Endodermal cell (in vitro differentiated cells): ENCODE measurements around the gene OLFML3. TPM values are rescaled to one million over a fixed set of nuclear protein-coding genes. Genes with fewer than 3 reads are reported as not detected.

Experiments used
- DNase-seq: peaks from one replicate; pipeline ENCODE4 v3.0.0-alpha.2; 2017
- H3K27ac ChIP-seq: 2 replicates; pipeline ENCODE4 v1.5.1; 2013; ENCODE audit warnings: mild to moderate bottlenecking, low read depth, low read length, moderate library complexity
- H3K27me3 ChIP-seq: 2 replicates; pipeline ENCODE4 v1.6.1; 2013; ENCODE audit warnings: mild to moderate bottlenecking, low read length, moderate library complexity; ENCODE audit not compliant: insufficient read depth, control insufficient read depth, poor library complexity, severe bottlenecking
- H3K36me3 ChIP-seq: 2 replicates; pipeline ENCODE4 v1.7.0; 2013; ENCODE audit warnings: mild to moderate bottlenecking, low read length, moderate library complexity; ENCODE audit not compliant: control insufficient read depth, insufficient read depth
- H3K4me1 ChIP-seq: one replicate; pipeline ENCODE4 v1.7.0; 2013; ENCODE audit warnings: low read length; ENCODE audit not compliant: control insufficient read depth, insufficient read depth
- H3K4me3 ChIP-seq: 2 replicates; pipeline ENCODE4 v1.5.1; 2013; ENCODE audit warnings: mild to moderate bottlenecking, low read length, moderate library complexity
- H3K9ac ChIP-seq: 2 replicates; pipeline ENCODE4 v1.6.1; 2013; ENCODE audit warnings: mild to moderate bottlenecking, low read length, moderate library complexity; ENCODE audit not compliant: poor library complexity, severe bottlenecking; ENCODE audit errors: extremely low read depth
- H3K9me3 ChIP-seq: 2 replicates; pipeline ENCODE4 v1.6.1; 2013; ENCODE audit warnings: mild to moderate bottlenecking, low read length, moderate library complexity; ENCODE audit not compliant: control insufficient read depth
- H3K27ac Mint-ChIP-seq: 2 replicates; pipeline ENCODE4 v1.8.0; 2020; ENCODE audit warnings: mixed read lengths
- H3K27me3 Mint-ChIP-seq: 2 replicates; pipeline ENCODE4 v1.8.0; 2021; ENCODE audit warnings: mild to moderate bottlenecking, mixed read lengths; ENCODE audit not compliant: insufficient read depth
- H3K36me3 Mint-ChIP-seq: 2 replicates; pipeline ENCODE4 v1.8.0; 2020; ENCODE audit warnings: low read depth, mixed read lengths
- H3K4me1 Mint-ChIP-seq: 2 replicates; pipeline ENCODE4 v1.8.0; 2020; ENCODE audit warnings: mixed read lengths
- H3K4me3 Mint-ChIP-seq: 2 replicates; pipeline ENCODE4 v1.8.0; 2020; ENCODE audit warnings: mild to moderate bottlenecking, moderate library complexity, mixed read lengths
- H3K9me3 Mint-ChIP-seq: 2 replicates; pipeline ENCODE4 v1.8.0; 2020; ENCODE audit warnings: mild to moderate bottlenecking, mixed read lengths
- CTCF ChIP-seq: fragments of 200-600 bp; sonication (generic); conservative IDR thresholded peaks from 2 replicates; pipeline ENCODE4 v1.5.0; 2021; ENCODE audit warnings: antibody characterized with exemption, mild to moderate bottlenecking
- whole genome bisulfite sequencing, 2 experiments: methylation state at CpG; one replicate each; pipeline versions ENCODE4 v1.1.5 to v1.1.7; 2013; ENCODE audit warnings: missing lambda C conversion rate in 2 of 2, mixed read lengths in 1 of 2; ENCODE audit not compliant: insufficient coverage in 1 of 2, insufficient read length in 1 of 2; 5-methylcytosine and 5-hydroxymethylcytosine counted together
- total RNA-seq, 2 donors: library from RNA; stranded (reverse); fragmentation: NEBNext Ultra II Directional in 1 of 2; extraction: Animal tissue kit (Norgen Biotek cat#: 25700) in 1 of 2; gene quantifications; 2 replicates in 1 of 2; 3 replicates in 1 of 2; pipeline ENCODE4 v1.2.1, GENCODE V29; 2021

OLFML3 gene
- total RNA-seq, 2 donors from 2014 or later = 4.3 to 14.8 TPM

- 84 to 95% methylated on average over 2 of the region's 2 CpGs for WGBS, 2 experiments
- Mint-ChIP-seq H3K4me3 (no peak overlapping the region), H3K9me3 (peaks cover 42% of the 10 kb centered on the region), H3K27me3 (peaks cover 63% of the 10 kb centered on the region), H3K36me3 (peaks cover 8% of the 10 kb centered on the region), H3K27ac (no peak overlapping the region), H3K4me1 (no peaks in the 10 kb centered on the region)
- H3K27ac ChIP-seq = no peak overlapping the region
- no peak for TF ChIP-seq CTCF
- no peaks in the 10 kb centered on the region for H3K4me1 ChIP-seq
- H3K36me3 ChIP-seq = no peaks in the 10 kb centered on the region
- H3K9ac ChIP-seq = no peak overlapping the region
- H3K9me3 ChIP-seq = peaks cover 35% of the 10 kb centered on the region
- DNase-seq = no peak
- no peak overlapping the region for H3K4me3 ChIP-seq
- peaks cover 43% of the 10 kb centered on the region for H3K27me3 ChIP-seq
Observed at GRCh38 chr1:113990530-113990929, 11.3 kb downstream of the OLFML3 start.

- peaks cover 36% of the 10 kb centered on the region for H3K9me3 ChIP-seq
Observed at GRCh38 chr1:113990961-113991360, 11.7 kb downstream of the OLFML3 start.

GRCh38 chr1:113991467-113991997 is 12.3 kb downstream of the OLFML3 start:
- Mint-ChIP-seq H3K27me3 (peaks cover 69% of the 10 kb centered on the region), H3K36me3 (peaks cover 7% of the 10 kb centered on the region), H3K9me3 (peaks cover 38% of the 10 kb centered on the region), H3K27ac (no peak overlapping the region), H3K4me1 (no peaks in the 10 kb centered on the region), H3K4me3 (no peak overlapping the region)
- no peak overlapping the region for H3K4me3 ChIP-seq
- no peak for TF ChIP-seq CTCF
- H3K27ac ChIP-seq = no peak overlapping the region
- no peak for DNase-seq
- peaks cover 47% of the 10 kb centered on the region for H3K27me3 ChIP-seq
- H3K9me3 ChIP-seq = peaks cover 36% of the 10 kb centered on the region
- H3K4me1 ChIP-seq = no peaks in the 10 kb centered on the region
- no peaks in the 10 kb centered on the region for H3K36me3 ChIP-seq
- no peak overlapping the region for H3K9ac ChIP-seq
- WGBS, 2 experiments = 88 to 100% methylated on average over 1 to 5 of the region's 5 CpGs

More at GRCh38 chr1:113990961-113991360, 11.7 kb downstream of the OLFML3 start:
- no peak for TF ChIP-seq CTCF
- Mint-ChIP-seq H3K36me3 (peaks cover 7% of the 10 kb centered on the region), H3K9me3 (peaks cover 40% of the 10 kb centered on the region), H3K4me1 (no peaks in the 10 kb centered on the region), H3K27ac (no peak overlapping the region), H3K4me3 (no peak overlapping the region), H3K27me3 (peaks cover 64% of the 10 kb centered on the region)
- no peak overlapping the region for H3K27ac ChIP-seq
- H3K27me3 ChIP-seq = peaks cover 43% of the 10 kb centered on the region
- 92 to 100% methylated on average over 3 to 4 of the region's 4 CpGs for WGBS, 2 experiments
- no peak overlapping the region for H3K4me3 ChIP-seq
- H3K36me3 ChIP-seq = no peaks in the 10 kb centered on the region
- no peak overlapping the region for H3K9ac ChIP-seq
- no peak for DNase-seq
- H3K4me1 ChIP-seq = no peaks in the 10 kb centered on the region
